ENCODE measurements around the gene ITFG1. TPM values are rescaled to one million over a fixed set of nuclear protein-coding genes. Genes with fewer than 3 reads are reported as not detected.

Gene ITFG1
- total RNA-seq, 2 experiments from 2014 or later = 33.7 to 37.9 TPM

GRCh38 chr16:47150067-47150466 lies 310.8 kb downstream of the ITFG1 start:
- Histone ChIP-seq H3K79me2 (ENCODE audit: insufficient read depth, low read depth, low read length) (no peaks in the 10 kb centered on the region), H3K4me3 (ENCODE audit: low read depth, low read length, poor library complexity, severe bottlenecking) (no peak overlapping the region), H3K4me1 (ENCODE audit: insufficient read depth, low read length, poor library complexity, severe bottlenecking) (no peaks in the 10 kb centered on the region), H3K4me2 (ENCODE audit: low read length) (no peak overlapping the region), H3K9me3 (ENCODE audit: low read length) (no peaks in the 10 kb centered on the region), H3K9me2 (ENCODE audit: insufficient read depth, low read length) (no peaks in the 10 kb centered on the region), H2AFZ (ENCODE audit: low read length) (no peak overlapping the region), H4K20me1 (ENCODE audit: insufficient read depth, low read length) (no peaks in the 10 kb centered on the region), H3K36me3 (ENCODE audit: insufficient read depth, low read length) (peaks cover 20% of the 10 kb centered on the region), H3K27ac (ENCODE audit: low read depth, low read length, poor library complexity, severe bottlenecking) (no peak overlapping the region)
- CTCF ChIA-PET (ENCODE audit: unreplicated experiment) = interaction anchor here (0.7 kb wide), 1 partner anchor 9 kb away, joined by 3 read pairs; no protein-coding TSS in a partner anchor
- TF ChIP-seq EZH2phosphoT487 (IDR thresholded peaks at IDR 0.05; ENCODE audit: borderline replicate concordance, low read depth, low read length) (no peak), CTCF (conservative IDR thresholded peaks at IDR 0.05; ENCODE audit: low read length) (no peak)
- POLR2A ChIA-PET = no interaction called here
- intact Hi-C loops (cut with micrococcal nuclease; ENCODE audit: unreplicated experiment) = no loop called here
- no TSS peak for BruUV-seq (replicated peaks)
- DNase-seq (ENCODE audit: low spot score) = no peak

GRCh38 chr16:47144559-47144877 lies 316.3 kb downstream of the ITFG1 start:
- Histone ChIP-seq H3K4me3 (ENCODE audit: low read depth, low read length, poor library complexity, severe bottlenecking) (peak overlapping the region; percentile 40), H3K4me1 (ENCODE audit: insufficient read depth, low read length, poor library complexity, severe bottlenecking) (peaks cover 19% of the 10 kb centered on the region), H2AFZ (ENCODE audit: low read length) (no peak overlapping the region), H4K20me1 (ENCODE audit: insufficient read depth, low read length) (no peaks in the 10 kb centered on the region), H3K4me2 (ENCODE audit: low read length) (peak overlapping the region; percentile 51; the same call in 1 of the 2 replicates), H3K27ac (ENCODE audit: low read depth, low read length, poor library complexity, severe bottlenecking) (no peak overlapping the region), H3K79me2 (ENCODE audit: insufficient read depth, low read depth, low read length) (no peaks in the 10 kb centered on the region), H3K36me3 (ENCODE audit: insufficient read depth, low read length) (no peaks in the 10 kb centered on the region), H3K9me2 (ENCODE audit: insufficient read depth, low read length) (no peaks in the 10 kb centered on the region), H3K9me3 (ENCODE audit: low read length) (no peaks in the 10 kb centered on the region)
- BruUV-seq (replicated peaks) = no TSS peak
- ChIA-PET POLR2A (no interaction called here), CTCF (ENCODE audit: unreplicated experiment) (interaction anchor here (1.4 kb wide), 1 partner anchor 1020 kb away, joined by 3 read pairs; no protein-coding TSS in a partner anchor)
- no peak for DNase-seq (ENCODE audit: low spot score)
- intact Hi-C loops (cut with micrococcal nuclease; ENCODE audit: unreplicated experiment) = loop anchor here (5.0 to 10.0 kb wide), 2 partner anchors 170 to 318 kb away; partner anchors contain the start of genes ITFG1 and PHKB
- peak; percentile 6; the same call in 1 of the 2 replicates for TF ChIP-seq CTCF (conservative IDR thresholded peaks at IDR 0.05; ENCODE audit: low read length)
- TF ChIP-seq EZH2phosphoT487 (IDR thresholded peaks at IDR 0.05; ENCODE audit: borderline replicate concordance, low read depth, low read length) = no peak

DNA sequence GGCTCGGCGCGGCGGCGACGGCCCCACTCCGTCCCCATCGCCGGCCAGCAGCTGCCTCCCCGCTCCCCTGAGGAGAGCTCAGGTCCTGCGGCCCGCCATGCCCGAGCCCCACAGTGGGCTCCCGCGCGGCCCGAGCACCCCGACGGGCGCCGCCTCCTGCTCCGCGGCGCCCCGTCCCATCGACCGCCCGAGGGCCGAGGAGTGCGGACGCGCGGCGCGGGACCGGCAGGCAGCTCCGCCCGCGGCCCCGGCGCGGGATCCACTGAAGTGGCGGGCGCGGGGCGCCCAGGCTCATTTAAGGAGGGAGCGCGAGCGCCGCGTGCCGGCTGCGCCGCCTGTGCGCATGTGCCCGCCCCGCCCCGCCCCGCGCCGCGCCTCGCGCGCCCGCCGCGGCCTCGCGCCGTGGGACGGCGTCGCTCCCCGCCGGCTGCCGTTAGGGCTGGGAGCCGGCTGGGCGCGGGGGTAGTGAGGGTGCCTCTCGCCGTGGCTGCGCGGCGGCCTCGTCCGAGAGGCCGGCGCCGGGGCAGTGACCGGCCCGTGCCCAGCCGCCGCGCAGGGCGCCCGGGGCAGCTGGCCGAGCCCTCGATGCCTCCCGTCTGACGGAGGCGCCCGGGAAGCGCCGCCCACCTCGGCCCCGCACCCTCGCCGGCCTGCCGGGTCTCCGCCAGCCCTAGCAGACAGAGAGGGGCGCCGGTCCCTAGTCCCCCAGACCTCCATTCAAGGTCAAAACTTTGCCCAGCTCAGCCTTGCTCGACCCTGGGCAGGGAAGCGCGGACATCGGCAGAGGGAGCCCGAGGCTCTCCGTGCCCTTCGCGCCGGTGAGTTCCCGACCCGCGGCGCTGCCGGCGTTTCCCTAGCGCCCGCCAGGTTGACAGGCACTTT lies 316.9 kb downstream of the ITFG1 start, which contains the start of gene NETO2:
Gene NETO2 (minus strand): TSS at position 269 of the 882 bp plus-strand sequence. CDS start 333 bp downstream, outside the sequence.
- Histone ChIP-seq H3K79me2 (ENCODE audit: insufficient read depth, low read depth, low read length) (no peaks in the 10 kb centered on the region), H3K4me3 (ENCODE audit: low read depth, low read length, poor library complexity, severe bottlenecking) (peak within 1 kb of the TSS; percentile 59), H3K9me2 (ENCODE audit: insufficient read depth, low read length) (no peaks in the 10 kb centered on the region), H2AFZ (ENCODE audit: low read length) (0 out of 2 replicates have a peak within 1 kb of the TSS, but pooled peaks have one; percentile 27), H3K27ac (ENCODE audit: low read depth, low read length, poor library complexity, severe bottlenecking) (no peak within 1 kb of the TSS), H3K4me2 (ENCODE audit: low read length) (peak within 1 kb of the TSS; percentile 72), H3K36me3 (ENCODE audit: insufficient read depth, low read length) (no peaks in the 10 kb centered on the region), H4K20me1 (ENCODE audit: insufficient read depth, low read length) (no peaks in the 10 kb centered on the region), H3K9me3 (ENCODE audit: low read length) (no peaks in the 10 kb centered on the region), H3K4me1 (ENCODE audit: insufficient read depth, low read length, poor library complexity, severe bottlenecking) (peaks cover 19% of the 10 kb centered on the region)
- TF ChIP-seq EZH2phosphoT487 (IDR thresholded peaks at IDR 0.05; ENCODE audit: borderline replicate concordance, low read depth, low read length) (no peak), CTCF (conservative IDR thresholded peaks at IDR 0.05; ENCODE audit: low read length) (peak; percentile 27)
- ChIA-PET POLR2A (no interaction called here), CTCF (ENCODE audit: unreplicated experiment) (interaction anchor here (0.6 kb wide), 1 partner anchor 107 kb away, joined by 3 read pairs; no protein-coding TSS in a partner anchor)
- no TSS peak for BruUV-seq (replicated peaks)
- DNase-seq (ENCODE audit: low spot score) = peak; percentile 16
- intact Hi-C loops (cut with micrococcal nuclease; ENCODE audit: unreplicated experiment) = loop anchor here (2.0 to 10.0 kb wide), 5 partner anchors 171 to 1021 kb away; partner anchors contain the start of genes ITFG1 and PHKB

All from OCI-LY7 (cell line).